Measurements from ENCODE around the gene IL1RAPL1.

- TF ChIP-seq, protein P1, sequence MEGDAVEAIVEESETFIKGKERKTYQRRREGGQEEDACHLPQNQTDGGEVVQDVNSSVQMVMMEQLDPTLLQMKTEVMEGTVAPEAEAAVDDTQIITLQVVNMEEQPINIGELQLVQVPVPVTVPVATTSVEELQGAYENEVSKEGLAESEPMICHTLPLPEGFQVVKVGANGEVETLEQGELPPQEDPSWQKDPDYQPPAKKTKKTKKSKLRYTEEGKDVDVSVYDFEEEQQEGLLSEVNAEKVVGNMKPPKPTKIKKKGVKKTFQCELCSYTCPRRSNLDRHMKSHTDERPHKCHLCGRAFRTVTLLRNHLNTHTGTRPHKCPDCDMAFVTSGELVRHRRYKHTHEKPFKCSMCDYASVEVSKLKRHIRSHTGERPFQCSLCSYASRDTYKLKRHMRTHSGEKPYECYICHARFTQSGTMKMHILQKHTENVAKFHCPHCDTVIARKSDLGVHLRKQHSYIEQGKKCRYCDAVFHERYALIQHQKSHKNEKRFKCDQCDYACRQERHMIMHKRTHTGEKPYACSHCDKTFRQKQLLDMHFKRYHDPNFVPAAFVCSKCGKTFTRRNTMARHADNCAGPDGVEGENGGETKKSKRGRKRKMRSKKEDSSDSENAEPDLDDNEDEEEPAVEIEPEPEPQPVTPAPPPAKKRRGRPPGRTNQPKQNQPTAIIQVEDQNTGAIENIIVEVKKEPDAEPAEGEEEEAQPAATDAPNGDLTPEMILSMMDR (conservative IDR thresholded peaks at IDR 0.05 in 1 of 2, IDR thresholded peaks at IDR 0.05 in 1 of 2; ENCODE audit: extremely low read depth in 1 of 2, insufficient read depth in 1 of 2, low read depth in 1 of 2, low read length in 2 of 2) = no peak
- no peak for TF ChIP-seq EZH2 (IDR thresholded peaks at IDR 0.05; ENCODE audit: borderline replicate concordance, low read length)
These were observed 550.8 kb downstream of the IL1RAPL1 start for GRCh38 chrX:29138003-29138402.

All from mammary epithelial cell (primary cell).